GM18909 (cell line): ENCODE results near the gene ICAM1.
"Not testable (repeated sequence)": the region's sequence is repeated elsewhere in the genome, so short reads cannot be mapped to it uniquely, and the experiment has no call there.

Experiments
- ATAC-seq: cut with Tn5 transposase; IDR thresholded peaks from one replicate; pipeline ENCODE4 v1.9.1; 2021; ENCODE audit warnings: mild to moderate bottlenecking; ENCODE audit not compliant: unreplicated experiment, poor library complexity

Gene ICAM1

DNA sequence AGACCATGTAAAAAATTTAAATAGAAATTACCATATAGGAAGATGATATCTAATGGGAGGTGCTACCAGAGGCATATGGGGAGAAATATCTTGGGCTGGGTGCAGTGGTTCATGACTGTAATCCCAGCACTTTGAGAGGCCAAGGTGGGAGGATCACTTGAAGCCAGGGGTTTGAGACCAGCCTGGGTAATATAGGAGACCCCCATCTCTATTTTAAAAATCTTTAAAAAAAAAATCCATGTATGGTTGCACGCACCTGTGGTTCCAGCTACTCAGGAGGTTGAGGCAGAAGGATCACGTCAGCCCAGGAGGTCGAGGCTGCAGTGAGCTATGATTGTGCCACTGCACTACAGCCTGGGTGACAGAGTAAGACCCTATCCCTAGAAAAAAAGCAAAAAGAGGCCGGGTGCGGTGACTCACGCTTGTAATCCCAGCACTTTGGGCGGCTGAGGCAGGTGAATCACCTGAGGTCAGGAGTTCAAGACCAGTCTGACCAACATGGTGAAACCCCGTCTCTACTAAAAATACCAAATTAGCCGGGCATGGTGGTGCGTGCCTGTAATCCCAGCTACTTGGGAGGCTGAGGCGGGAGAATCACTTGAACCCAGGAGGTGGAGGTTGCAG, 29.0 kb upstream of the ICAM1 start:
- not testable (repeated sequence) for ATAC-seq

DNA sequence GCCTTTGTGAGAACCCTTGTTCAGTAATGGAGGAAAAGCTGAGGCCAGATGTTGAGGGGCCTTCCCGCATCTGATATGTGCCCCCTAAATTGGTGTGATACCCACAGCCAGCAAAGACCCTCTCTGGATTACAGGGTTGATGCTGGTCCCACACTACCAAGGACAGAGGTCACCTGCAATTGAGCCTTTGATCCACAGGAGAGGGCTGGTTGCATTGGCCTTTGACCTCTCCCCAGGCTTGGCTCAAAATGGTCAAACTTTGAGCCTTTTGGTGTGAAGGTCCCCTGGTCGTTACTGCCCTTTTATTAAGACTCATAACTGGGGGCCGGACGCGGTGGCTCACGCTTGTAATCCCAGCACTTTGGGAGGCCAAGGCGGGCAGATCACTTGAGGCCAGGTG, 27.3 kb upstream of the ICAM1 start:
- no peak for ATAC-seq

GRCh38 chr19:10245189-10245939, 25.6 kb upstream of the ICAM1 start:
- no peak for ATAC-seq

DNA sequence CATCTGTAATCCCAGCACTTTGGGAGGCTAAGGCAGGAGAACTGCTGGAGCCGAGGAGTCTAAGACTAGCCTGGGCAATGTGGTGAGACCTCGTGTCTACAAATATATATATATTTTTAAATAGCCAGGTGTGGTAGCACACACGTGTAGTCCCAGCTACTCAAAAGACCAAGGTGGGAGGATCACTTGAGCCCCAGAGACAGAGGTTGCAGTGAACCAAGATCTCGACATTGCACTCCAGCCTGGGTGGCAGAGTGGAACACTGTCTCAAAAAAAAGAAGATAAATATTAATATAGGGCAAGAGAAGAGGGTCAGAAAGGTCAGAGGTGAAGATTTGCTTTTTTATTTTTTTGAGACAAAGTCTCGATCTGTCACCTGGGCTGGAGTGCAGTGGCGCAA, 24.4 kb upstream of the ICAM1 start:
- ATAC-seq, result no peak

DNA sequence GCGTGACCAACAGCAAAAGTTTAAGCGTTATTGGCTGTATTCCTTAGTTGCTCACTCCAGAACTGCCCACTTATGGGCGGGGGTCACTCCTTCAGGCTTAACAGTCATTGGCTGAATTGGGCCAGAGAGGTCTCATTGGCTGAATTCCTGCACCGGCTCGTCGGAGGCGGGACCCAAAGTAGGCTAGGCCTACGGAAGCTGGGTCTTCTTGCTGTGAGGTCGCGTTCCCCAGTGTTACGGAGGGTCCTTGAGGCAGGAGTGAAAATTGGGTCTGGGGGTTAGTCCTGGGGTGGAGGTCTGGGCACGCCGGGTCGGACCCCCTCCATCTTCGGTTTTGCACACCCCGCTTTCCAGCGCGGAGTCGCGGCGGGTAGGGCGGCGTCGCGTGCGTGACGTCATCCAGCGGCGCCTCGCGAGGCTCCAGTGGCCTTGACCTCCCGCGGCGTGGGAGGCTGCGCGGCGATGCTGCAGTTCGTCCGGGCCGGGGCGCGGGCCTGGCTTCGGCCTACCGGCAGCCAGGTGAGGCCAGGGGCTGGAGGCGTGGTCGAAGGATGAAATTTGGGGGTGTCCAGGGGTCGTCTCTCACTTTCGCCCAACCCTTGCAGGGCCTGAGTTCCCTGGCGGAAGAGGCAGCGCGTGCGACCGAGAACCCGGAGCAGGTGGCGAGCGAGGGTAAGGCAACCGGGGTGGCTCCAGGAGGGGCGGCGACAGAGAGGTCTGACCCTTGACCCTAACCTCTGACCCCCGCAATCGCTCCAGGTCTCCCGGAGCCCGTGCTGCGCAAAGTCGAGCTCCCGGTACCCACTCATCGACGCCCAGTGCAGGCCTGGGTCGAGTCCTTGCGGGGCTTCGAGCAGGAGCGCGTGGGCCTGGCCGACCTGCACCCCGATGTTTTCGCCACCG, 18.9 kb upstream of the ICAM1 start, which contains the start of gene MRPL4:
MRPL4 (plus strand) TSS at position 423 of the 903 bp plus-strand sequence; CDS start at position 463, 40 bp downstream.
- peak; percentile 89 for ATAC-seq

DNA sequence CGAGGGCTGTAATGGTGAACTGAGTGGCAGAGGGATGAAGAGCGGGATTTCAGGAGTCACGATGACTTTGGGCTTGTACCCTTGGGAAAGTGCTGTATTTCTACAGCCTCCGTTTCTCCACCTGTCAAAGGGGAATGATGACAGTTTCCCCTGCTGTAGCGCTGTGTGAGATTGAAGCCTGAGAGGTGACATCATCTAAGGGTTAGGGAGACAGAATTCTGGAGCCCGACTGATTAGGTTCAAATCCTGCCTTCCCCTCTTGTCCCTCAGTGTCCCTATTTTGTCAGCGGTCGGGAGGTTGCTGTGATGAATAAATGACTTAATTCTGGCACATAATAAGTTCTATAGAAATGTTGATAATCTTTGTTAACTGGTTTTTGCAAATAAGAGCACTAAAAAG, 18.2 kb upstream of the ICAM1 start:
- ATAC-seq, result no peak

GRCh38 chr19:10254244-10254643, 16.7 kb upstream of the ICAM1 start:
- ATAC-seq, result no peak

GRCh38 chr19:10255358-10255757, 15.6 kb upstream of the ICAM1 start:
- no peak for ATAC-seq

GRCh38 chr19:10256551-10256950, 14.4 kb upstream of the ICAM1 start:
- ATAC-seq, result no peak

- no peak for ATAC-seq
Observed at GRCh38 chr19:10256970-10257615, 13.8 kb upstream of the ICAM1 start.

GRCh38 chr19:10258080-10258710, 12.7 kb upstream of the ICAM1 start:
- ATAC-seq, result no peak

- ATAC-seq, result no peak
Observed at GRCh38 chr19:10259162-10259905, 11.6 kb upstream of the ICAM1 start.

- no peak for ATAC-seq
Observed at GRCh38 chr19:10260141-10260584, 10.8 kb upstream of the ICAM1 start.

DNA sequence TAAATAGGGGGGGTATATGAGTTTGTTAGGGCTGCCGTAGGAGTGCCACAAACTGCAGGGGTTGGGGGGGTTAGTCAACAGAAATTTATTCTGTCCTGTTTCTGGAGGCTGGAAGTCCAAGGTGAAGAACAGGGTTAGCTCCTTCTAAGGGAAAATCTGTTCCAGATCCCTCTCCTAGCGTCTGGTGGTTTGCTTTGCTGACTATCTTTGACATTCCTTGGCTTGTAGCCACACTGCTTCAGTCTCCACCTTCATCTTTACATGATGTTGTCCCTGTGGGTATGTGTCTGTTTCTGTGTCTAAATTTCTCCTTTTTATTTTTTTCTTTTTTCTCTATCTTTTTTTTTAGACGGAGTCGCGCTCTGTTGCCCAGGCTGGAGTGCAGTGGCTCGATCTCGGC, 8.1 kb upstream of the ICAM1 start:
- no peak for ATAC-seq

DNA sequence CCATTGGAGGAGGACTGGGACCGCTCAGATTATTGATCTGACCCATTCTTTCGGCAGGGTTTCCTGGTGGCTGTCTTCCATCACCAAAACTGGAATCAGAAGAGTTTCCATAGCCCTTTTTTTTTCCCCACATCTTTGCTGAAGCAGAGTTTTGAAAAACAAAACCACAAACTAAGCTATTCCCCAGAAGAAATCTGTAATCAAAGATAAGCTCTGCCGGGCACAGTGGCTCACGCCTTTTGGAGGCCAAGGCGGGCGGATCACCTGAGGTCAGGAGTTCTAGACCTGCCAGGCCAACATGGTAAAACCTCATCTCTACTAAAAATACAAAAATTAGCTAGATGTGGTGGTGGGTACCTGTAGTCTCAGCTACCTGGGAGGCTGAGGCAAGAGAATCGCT, 4.2 kb upstream of the ICAM1 start:
- no peak for ATAC-seq

GRCh38 chr19:10268071-10268470, 2.8 kb upstream of the ICAM1 start:
- ATAC-seq, result no peak

DNA sequence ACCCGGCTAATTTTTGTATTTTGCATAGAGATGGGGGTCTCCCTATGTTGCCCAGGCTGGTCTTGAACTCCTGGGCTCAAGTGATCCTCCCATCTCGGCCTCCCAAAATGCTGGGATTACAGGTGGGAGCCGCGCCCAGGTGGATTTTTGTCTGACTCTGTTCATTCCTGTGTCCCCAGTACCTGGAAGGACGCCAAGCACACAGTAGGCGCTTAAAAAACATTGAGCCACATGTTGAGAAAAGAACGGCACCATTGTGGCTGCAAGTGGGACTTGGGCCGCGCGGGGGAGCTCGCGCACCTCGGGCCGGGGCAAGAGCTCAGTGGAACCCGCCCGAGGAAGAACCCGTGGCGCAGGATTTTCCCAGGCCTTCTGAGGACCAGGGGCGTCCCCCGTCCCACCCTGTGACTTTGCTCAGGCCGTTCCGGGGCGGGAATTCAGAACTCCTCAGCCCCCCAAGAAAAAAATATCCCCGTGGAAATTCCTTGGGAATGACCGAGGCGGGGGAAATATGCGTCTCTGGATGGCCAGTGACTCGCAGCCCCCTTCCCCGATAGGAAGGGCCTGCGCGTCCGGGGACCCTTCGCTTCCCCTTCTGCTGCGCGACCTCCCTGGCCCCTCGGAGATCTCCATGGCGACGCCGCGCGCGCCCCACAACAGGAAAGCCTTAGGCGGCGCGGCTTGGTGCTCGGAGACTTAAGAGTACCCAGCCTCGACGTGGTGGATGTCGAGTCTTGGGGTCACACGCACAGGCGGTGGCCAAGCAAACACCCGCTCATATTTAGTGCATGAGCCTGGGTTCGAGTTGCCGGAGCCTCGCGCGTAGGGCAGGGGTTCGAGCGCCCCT, 1.4 kb upstream of the ICAM1 start:
- ATAC-seq, result no peak

GRCh38 chr19:10270180-10270615, 722 bp upstream of the ICAM1 start:
- peak; percentile 32 for ATAC-seq
